GM08714 (cell line): ENCODE results near the gene SLC12A4.
"Not testable (repeated sequence)": the region's sequence is repeated elsewhere in the genome, so short reads cannot be mapped to it uniquely, and the experiment has no call there.

Source experiments
- H3K4me3 ChIP-seq: fragments of 200-500 bp; sonication (Bioruptor generic); 2 replicates; pipeline ENCODE4 v1.5.1; 2014; ENCODE audit warnings: mild to moderate bottlenecking, low read length, inconsistent platforms
- ZNF274 ChIP-seq: IDR thresholded peaks from 2 replicates; pipeline ENCODE4 v1.6.1; 2012; ENCODE audit warnings: mild to moderate bottlenecking, low read depth, low read length

SLC12A4 gene

DNA sequence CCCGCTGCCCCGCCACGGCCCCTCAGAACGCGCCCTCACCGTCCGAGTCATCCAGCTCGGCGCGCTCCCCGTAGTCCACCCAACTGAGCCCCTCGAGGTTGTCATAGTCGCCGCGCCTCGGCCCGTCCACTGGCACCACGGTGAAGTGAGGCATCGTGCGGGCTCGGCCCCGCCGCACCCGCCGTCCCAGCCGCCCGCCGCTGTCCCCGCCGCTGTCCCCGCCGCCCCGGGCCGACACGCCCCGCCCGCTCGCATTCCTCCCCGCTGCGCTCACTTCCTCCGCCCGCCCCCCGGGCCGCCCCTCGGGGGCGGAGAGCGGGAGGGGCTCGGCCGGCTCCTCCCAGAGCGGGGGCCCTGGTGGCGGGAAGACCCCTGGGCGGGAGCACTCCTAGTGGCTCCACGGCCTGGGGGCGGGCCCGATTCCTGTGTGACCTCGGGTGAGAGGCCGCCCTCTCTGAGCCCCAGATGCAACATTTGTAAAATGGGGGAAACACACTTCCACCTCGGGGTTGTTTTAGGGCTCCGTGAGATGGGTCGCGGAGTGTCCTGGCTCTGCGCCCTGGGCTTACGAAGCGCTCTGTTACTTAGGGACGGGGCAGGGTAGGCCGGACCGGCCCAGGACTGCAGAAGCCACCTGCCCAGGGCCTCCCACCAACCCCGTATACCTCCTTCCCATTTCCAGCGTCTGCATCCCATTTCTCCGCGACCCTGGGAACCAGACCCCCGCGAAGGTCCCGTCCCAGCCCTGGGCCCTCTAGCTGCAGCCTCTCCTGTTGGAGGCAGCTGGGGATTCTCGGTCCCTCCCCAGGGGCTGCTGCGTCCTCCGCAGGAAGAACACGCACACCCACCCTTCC is at the start of gene SLC12A4:
Gene SLC12A4, minus strand, starts transcription at position 238 of the 854 bp plus-strand sequence. Its CDS starts 84 bp downstream, at position 154.
- peak within 1 kb of the TSS; percentile 61 for H3K4me3 ChIP-seq
- TF ChIP-seq ZNF274, result no peak

DNA sequence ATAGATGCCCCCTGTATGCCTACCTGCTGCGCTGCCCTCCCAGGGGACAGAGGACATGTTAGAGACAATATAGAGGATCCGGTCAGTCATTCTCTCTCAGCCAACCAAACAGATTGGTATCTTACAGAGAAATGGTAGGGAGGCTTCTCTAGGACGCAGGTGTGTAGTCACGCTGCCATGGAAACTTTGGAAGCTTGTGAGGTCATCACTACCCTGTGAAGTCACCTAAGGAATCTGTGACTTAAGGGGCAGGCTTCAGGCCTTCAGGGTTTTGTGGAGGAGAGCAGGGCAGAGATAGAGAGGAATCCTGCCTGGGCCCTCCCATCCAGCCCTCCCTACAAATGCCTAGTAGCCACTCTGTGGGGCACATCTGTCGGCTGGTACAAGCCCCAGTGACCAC is 47.2 kb upstream of the SLC12A4 start, which contains the start of gene DPEP2NB:
Gene DPEP2NB, minus strand, starts transcription at position 231 of the 400 bp plus-strand sequence. Its CDS starts 141 bp downstream, at position 90.
- no peak within 1 kb of the TSS for H3K4me3 ChIP-seq
- no peak for TF ChIP-seq ZNF274

DNA sequence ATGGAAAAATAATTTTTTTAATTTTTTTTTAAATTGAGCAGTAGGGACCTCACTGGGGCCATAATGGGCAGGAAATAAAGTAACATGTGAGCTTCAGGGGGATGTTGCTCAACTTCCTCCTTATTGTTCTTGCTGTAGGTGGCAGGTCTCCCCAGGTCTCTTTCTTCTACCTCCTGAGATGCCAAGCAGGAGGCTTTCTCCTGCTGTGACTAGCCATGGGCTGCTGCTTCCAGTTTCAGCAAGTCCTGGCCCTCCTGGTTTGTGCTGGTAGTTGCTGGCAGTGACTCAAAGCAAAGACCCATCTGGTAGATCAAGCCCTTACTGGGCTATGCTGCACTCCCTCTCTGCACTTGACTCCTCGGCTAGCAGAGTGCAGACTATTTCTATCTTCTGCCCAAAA is 45.0 kb upstream of the SLC12A4 start:
- TF ChIP-seq ZNF274, result no peak

DNA sequence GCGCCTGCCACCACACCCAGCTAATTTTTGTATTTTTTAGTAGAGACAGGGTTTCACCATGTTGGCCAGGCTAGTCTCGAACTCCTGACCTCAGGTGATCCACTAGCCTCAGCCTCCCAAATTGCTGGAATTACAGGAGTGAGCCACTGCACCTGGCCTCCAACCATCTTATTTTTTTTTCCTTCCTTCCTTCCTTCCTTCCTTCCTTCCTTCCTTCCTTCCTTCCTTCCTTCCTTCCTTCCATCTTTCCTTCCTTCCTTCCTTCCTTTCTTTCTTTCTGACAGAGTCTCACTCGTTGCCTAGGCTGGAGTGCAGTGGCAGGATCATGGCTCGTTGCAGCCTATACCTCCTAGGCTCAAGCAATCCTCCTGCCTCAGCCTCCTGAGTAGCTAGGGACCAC is 41.4 kb upstream of the SLC12A4 start:
- not testable (repeated sequence) for H3K4me3 ChIP-seq

More for the DNA sequence above, 45.0 kb upstream of the SLC12A4 start:
- H3K4me3 ChIP-seq, result no peak overlapping the region

DNA sequence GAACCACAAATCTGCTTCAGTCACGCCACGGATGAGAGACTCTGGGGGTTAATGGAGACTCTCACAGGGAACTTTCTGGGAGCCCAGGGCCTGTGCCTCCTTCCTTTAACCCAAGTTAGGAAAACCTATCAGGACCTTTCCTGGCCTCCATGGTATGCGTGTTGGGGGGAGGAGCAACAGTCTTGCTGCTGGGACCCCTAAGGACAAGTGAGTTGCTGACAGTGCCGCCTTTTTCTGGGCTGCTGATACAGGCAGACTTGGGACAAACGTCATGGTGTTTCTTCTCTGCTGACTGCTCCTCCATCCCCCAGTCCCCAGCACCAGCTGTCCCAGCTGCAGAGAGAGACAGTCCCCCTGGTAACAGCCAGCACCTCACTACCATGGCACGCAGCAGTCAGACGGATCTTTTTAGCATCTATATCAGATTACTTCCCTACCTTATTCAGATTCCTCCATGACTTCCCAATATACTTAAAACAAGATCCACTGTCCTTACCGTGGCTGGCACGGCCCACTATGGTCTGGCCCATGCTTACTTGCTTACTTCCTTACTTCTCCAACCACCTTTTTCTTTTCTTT is 40.8 kb upstream of the SLC12A4 start:
- no peak for TF ChIP-seq ZNF274
- no peak overlapping the region for H3K4me3 ChIP-seq

DNA sequence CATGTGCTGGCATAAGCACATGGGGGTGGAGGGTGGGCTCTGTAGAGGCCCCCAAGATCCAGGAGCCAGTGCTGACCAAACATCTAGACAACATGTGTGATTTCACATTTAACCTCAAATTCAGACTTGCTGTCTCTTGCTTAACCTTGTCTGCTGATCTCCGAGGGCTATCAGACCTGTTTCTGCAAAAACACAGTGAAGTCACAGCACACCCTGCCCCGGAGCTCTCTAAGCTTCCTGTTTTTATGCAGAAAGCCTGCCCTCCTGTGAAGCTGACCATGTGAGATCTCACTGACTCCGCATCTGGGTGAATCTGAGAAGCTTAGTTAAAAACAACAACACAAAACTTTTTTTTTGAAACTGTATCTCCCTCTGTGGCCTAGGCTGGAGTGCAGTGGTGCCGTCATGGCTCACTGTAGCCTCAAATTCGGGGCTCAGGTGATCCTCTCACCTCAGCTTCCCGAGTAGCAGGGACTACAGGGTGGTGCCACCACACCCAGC is 37.4 kb upstream of the SLC12A4 start:
- TF ChIP-seq ZNF274, result no peak
- no peak overlapping the region for H3K4me3 ChIP-seq

DNA sequence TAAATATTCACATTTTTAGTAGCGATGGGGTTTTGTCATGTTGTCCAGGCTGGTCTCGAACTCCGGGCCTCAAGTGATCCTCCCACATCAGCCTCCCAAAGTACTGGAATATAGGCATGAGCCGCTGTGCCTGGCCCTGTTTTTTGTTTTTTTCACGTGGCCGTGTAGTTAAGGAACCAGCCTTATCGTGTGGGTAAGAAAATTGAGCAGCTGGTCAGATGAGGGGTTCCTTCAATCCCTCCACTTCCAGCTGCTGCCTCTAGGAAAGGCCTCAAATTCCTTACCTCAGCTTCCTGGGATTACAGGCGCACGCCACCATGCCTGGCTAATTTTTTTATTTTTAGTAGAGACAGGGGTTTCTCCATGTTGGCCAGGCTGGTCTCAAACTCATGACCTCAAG is 36.8 kb upstream of the SLC12A4 start:
- no peak overlapping the region for H3K4me3 ChIP-seq
- TF ChIP-seq ZNF274, result no peak

DNA sequence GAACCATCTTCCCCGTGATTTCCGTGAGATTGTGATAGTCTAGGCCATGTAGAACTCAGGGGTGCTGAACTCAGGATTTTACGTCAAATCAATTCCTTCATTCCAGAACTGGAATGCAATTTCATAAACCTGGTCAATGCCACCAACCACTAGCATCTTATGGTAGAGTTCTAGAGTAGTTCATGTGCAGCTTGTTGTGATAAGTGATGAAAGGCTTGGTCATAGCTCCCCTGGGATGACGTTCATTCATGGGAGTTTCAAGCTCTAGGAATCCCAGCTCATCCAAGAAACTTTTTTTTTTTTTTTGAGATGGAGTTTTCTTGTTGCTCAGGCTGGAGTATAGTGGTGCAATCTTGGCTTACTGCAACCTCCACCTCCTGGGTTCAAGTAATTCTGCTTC is 34.6 kb upstream of the SLC12A4 start:
- H3K4me3 ChIP-seq, result no peak overlapping the region
- no peak for TF ChIP-seq ZNF274

DNA sequence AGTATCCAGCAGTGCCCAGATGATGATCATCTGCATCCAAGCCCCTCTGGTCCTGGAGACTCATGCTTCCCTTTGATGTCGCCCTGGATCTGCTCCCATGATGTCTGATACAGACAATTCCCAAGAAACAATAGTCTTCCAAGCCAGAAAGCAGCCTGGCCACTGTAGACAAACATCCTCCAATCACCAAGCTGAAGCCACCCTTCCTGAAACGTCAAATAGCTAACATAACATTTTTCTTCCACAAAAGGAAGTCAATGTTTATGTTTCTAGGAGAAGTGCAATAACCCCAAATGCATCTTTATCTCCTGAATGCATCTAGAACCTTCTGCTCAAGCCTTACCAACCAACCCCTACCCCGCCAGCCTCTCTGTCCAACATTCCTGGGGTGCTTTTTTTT is 32.0 kb upstream of the SLC12A4 start:
- no peak for TF ChIP-seq ZNF274
- H3K4me3 ChIP-seq, result no peak overlapping the region

DNA sequence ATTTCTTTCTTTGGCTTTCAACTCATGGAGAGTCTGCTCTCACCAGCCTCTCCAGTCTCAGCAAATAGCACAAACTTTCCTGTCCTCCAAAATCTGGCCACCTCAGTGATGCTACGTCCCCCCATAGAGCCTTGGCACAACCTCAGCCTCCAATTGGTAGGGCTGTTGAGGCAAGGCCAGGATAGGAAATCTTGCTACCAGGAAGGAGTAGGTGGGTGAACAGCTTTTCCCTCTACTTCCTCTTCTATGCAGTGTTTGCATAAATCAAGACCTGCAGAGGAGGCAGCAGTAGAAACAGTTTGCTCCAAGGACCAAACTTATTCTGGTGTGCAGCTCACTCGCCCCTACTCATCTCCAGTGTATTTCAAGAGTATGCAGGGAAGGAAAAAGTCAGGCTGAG is 31.5 kb upstream of the SLC12A4 start:
- TF ChIP-seq ZNF274, result no peak
- no peak overlapping the region for H3K4me3 ChIP-seq

DNA sequence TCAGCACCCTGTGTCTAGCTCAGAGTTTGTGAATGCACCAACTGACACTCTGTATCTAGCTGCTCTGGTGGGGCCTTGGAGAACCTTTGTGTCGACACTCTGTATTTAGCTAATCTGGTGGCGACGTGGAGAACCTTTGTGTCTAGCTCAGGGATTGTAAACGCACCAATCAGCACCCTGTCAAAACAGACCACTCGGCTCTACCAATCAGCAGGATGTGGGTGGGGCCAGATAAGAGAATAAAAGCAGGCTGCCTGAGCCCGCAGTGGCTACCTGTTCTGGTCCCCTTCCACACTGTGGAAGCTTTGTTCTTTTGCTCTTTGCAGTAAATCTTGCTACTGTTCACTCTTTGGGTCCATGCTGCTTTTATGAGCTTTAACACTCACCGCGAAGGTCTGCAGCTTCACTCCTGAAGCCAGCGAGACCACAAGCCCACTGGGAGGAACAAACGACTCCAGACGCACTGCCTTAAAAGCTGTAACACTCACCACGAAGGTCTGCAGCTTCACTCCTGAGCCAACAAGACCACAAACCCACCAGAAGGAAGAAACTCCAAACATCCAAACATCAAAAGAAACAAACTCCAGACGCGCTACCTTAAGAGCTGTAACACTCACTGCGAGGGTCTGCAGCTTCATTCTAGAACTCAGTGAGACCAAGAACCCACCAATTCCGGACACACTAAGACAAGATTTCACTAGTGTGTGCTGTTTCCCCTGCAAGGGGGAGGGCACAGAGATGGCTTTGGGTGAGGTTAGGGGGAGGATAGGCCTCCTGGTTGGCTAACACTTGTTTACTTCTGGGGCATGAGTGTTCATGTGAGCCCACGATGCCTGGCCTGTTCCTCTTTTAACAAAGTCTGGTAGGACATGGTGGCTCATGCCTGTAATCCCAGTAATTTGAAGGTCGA is 30.6 kb upstream of the SLC12A4 start, which contains the start of gene DPEP2:
Gene DPEP2, minus strand, starts transcription at position 706 of the 910 bp plus-strand sequence. CDS start 6,272 bp downstream, outside the sequence.
- not testable (repeated sequence) for H3K4me3 ChIP-seq

DNA sequence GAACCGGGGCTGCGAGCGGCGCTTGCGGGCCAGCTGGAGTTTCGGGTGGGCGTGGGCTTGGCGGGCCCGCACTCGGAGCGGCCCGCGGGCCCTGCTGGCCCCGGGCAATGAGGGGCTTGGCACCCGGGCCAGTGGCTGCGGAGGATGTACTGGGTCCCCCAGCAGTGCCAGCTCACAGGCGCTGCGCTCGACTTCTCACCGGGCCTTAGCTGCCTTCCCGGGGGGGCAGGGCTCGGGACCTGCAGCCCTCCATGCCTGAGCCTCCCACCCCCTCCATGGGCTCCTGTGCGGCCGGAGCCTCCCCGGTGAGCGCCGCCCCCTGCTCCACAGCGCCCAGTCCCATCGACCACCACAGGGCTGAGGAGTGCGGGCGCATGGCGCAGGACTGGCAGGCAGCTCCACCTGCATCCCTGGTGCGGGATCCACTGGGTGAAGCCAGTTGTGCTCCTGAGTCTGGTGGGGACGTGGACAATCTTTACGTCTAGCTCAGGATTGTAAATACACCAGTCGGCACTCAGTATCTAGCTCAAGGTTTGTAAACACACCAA is 29.9 kb upstream of the SLC12A4 start:
- not testable (repeated sequence) for H3K4me3 ChIP-seq

DNA sequence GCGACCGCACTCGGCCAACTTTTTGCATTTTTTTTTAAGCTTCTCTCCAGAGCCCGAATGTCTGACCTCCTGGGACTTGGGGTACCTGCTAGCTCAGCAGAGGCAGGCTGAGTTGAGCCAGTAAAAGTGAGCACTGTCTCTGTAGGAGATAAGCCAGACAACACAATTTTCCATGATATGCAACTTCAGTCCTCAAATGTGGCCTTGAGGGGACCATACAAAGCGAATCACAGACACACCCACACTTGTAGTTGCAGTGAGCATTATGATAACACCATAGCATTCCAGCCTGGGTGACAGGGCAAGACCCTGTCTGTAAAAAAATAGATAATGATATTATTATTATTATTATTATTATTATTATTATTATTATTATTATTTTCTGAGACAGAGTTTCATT is 28.2 kb upstream of the SLC12A4 start:
- no peak overlapping the region for H3K4me3 ChIP-seq
- no peak for TF ChIP-seq ZNF274

DNA sequence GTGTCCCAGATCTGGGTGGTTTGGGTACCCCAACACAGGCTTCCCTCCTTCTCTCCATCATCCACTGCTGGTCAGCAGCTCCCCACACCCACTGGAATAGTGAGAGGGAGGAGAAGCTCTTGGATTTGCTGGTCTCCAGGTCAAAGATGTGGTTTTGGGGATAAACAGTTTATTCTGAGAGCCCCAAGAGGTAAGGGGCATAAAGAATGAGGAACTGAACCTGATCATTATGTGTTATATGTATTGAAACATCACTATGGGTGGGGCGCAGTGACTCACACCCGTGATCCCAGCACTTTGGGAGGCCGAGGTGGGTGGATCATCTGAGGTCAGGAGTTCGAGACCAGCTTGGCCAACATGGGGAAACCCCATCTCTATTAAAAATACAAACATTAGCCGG is 27.0 kb upstream of the SLC12A4 start:
- no peak for TF ChIP-seq ZNF274
- H3K4me3 ChIP-seq, result no peak overlapping the region

DNA sequence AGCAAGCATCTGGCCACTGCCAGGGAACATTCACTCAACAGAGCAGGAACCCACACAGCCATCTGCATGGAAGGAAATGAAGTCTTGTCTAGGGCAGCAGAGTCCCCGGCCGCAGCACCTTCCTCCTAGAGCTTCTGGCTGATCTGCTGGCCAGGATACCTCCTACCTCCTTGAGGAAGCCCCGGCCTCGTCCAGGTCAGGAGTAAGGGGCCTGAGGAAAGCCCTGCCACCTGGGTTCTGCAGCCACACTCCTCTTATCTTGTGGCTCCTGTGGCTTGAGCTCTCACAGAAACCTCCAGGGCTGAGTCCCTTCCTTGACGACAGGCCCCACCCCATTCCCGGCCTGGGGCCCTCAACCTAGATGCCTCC is 25.6 kb upstream of the SLC12A4 start:
- H3K4me3 ChIP-seq, result not testable (repeated sequence)
